Ishikawa (cell line): ENCODE results near the gene NMT2.

Experiments
- RAD21 ChIP-seq: IDR thresholded peaks from 2 replicates; pipeline ENCODE4 v1.6.1; 2012; ENCODE audit warnings: low read depth
- USF1 ChIP-seq: IDR thresholded peaks from 2 replicates; pipeline ENCODE4 v1.6.1; 2012

- TF ChIP-seq RAD21 (no peak), USF1 (no peak)
Measured at GRCh38 chr10:15152556-15152955, 15.9 kb downstream of the NMT2 start.
